Measurements from ENCODE around the gene TRDMT1. TPM values are rescaled to one million over a fixed set of nuclear protein-coding genes. Genes with fewer than 3 reads are reported as not detected.
A peak's percentile ranks its signal among the peaks of the same experiment; 100 is the strongest.

The TRDMT1 gene
- polyA plus RNA-seq, 1 donor: 6.2 TPM

GRCh38 chr10:17154116-17154515 lies 47.4 kb downstream of the TRDMT1 start:
- H3K27ac ChIP-seq (ENCODE audit: low read length): peak overlapping the region; percentile 78
- H3K27me3 ChIP-seq (ENCODE audit: control insufficient read depth, insufficient read depth, low read length): no peaks in the 10 kb centered on the region
- H3K36me3 ChIP-seq (ENCODE audit: control insufficient read depth, insufficient read depth, low read length): no peaks in the 10 kb centered on the region
- no peak overlapping the region for H3K4me3 ChIP-seq (ENCODE audit: low read length)
- H3K4me1 ChIP-seq (ENCODE audit: control insufficient read depth, insufficient read depth, low read length): peaks cover 33% of the 10 kb centered on the region
- no peak for DNase-seq
- no peaks in the 10 kb centered on the region for H3K9me3 ChIP-seq (ENCODE audit: control insufficient read depth, low read depth, low read length)

- no peaks in the 10 kb centered on the region for H3K36me3 ChIP-seq (ENCODE audit: control insufficient read depth, insufficient read depth, low read length)
- H3K27me3 ChIP-seq (ENCODE audit: control insufficient read depth, insufficient read depth, low read length): no peaks in the 10 kb centered on the region
- H3K4me1 ChIP-seq (ENCODE audit: control insufficient read depth, insufficient read depth, low read length): peaks cover 33% of the 10 kb centered on the region
- WGBS (ENCODE audit: insufficient coverage, low lambda C conversion rate): 15% methylated on average over 3 of the region's 5 CpGs
- peak in 1 of 2 donors; percentile 62 for DNase-seq
- H3K27ac ChIP-seq (ENCODE audit: low read length): peak overlapping the region; percentile 78
- no peaks in the 10 kb centered on the region for H3K9me3 ChIP-seq (ENCODE audit: control insufficient read depth, low read depth, low read length)
- no peak overlapping the region for H3K4me3 ChIP-seq (ENCODE audit: low read length)
Observed at GRCh38 chr10:17153321-17153720, 48.2 kb downstream of the TRDMT1 start.

DNA sequence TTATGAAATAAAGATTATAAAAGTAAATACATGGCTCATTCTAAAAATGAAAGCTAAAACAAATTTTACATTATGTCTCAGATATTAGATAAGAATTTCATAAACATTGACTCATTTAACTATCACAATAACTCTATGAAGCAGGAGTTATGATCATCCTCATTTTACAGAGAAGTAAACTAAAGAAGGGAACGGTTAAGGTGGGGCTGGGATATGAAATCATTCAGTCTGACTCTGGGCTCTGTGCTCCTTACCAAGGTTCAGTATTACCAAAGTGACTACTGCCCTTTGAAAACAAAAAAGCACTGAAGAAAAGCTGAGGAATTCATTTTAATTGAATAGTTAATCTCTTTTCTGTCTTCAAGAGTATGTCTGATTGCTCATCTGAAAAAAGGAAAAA lies 49.8 kb downstream of the TRDMT1 start:
- peak overlapping the region; percentile 26 for H3K27ac ChIP-seq (ENCODE audit: low read length)
- 40% methylated on average over 1 of the region's 1 CpG for WGBS (ENCODE audit: insufficient coverage, low lambda C conversion rate)
- H3K27me3 ChIP-seq (ENCODE audit: control insufficient read depth, insufficient read depth, low read length): no peaks in the 10 kb centered on the region

DNA sequence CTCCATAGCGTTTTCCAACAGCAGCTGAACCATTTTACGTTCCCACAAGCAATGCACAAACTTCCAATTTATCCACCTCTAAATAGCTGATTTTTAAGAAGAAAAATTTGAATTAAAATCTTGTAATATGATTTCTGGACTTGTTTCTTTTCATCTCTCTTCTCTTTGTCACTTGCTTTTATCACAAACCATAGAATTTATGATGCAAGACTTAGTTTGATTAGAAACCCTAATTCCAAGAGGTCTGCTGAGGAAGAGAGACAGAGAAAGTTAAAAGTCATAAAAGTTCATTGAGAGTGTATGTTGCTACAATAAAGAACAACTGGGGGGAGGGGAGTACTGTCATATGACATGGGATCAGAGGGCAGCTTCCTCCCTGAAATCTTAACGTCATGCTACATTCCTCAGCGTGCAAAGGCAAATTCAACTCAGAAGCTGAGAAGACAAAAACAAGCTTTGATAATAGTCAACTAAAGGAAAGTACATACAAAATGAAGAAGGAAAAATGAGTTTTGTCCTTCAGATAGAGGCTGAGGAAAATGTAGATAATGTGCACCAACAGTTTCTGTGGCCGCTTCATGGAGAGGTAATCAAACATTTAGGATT lies 53.5 kb downstream of the TRDMT1 start:
- 33% methylated on average over 1 of the region's 5 CpGs for WGBS (ENCODE audit: insufficient coverage, low lambda C conversion rate)
- H3K4me3 ChIP-seq (ENCODE audit: low read length): no peak overlapping the region
- H3K27me3 ChIP-seq (ENCODE audit: control insufficient read depth, insufficient read depth, low read length): no peaks in the 10 kb centered on the region
- DNase-seq: peak; percentile 92 to 97
- H3K4me1 ChIP-seq (ENCODE audit: control insufficient read depth, insufficient read depth, low read length): peaks cover 39% of the 10 kb centered on the region
- peak overlapping the region; percentile 80 for H3K27ac ChIP-seq (ENCODE audit: low read length)
- H3K9me3 ChIP-seq (ENCODE audit: control insufficient read depth, low read depth, low read length): no peaks in the 10 kb centered on the region
- H3K36me3 ChIP-seq (ENCODE audit: control insufficient read depth, insufficient read depth, low read length): no peaks in the 10 kb centered on the region

More for the DNA sequence above, 49.8 kb downstream of the TRDMT1 start:
- Histone ChIP-seq H3K36me3 (ENCODE audit: control insufficient read depth, insufficient read depth, low read length) (no peaks in the 10 kb centered on the region), H3K9me3 (ENCODE audit: control insufficient read depth, low read depth, low read length) (no peaks in the 10 kb centered on the region), H3K4me1 (ENCODE audit: control insufficient read depth, insufficient read depth, low read length) (peaks cover 38% of the 10 kb centered on the region), H3K4me3 (ENCODE audit: low read length) (no peak overlapping the region)
- DNase-seq: peak in 1 of 2 donors; percentile 33

DNA sequence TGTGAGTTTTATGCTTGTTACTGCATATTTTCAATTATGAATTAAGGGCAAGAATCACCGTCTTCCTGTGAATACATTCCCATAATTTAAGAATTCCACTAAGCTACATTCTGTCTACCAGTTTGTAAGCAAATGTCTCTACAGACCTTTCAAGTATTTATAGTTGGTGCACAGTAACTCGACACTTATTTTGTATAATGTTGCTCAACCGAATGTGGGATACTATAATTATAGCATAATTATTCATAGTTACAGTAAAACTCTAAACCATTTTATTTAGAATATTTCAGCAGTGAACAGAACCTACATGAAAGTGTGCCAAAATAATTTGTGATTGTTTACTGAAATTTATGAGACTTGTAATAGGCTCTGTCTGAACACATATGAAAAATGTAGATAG lies 54.6 kb downstream of the TRDMT1 start:
- 86% methylated on average over 1 of the region's 3 CpGs for WGBS (ENCODE audit: insufficient coverage, low lambda C conversion rate)
- DNase-seq: no peak
- H3K36me3 ChIP-seq (ENCODE audit: control insufficient read depth, insufficient read depth, low read length): no peaks in the 10 kb centered on the region
- H3K27ac ChIP-seq (ENCODE audit: low read length): no peak overlapping the region
- H3K4me1 ChIP-seq (ENCODE audit: control insufficient read depth, insufficient read depth, low read length): peaks cover 28% of the 10 kb centered on the region
- H3K9me3 ChIP-seq (ENCODE audit: control insufficient read depth, low read depth, low read length): no peaks in the 10 kb centered on the region
- no peaks in the 10 kb centered on the region for H3K27me3 ChIP-seq (ENCODE audit: control insufficient read depth, insufficient read depth, low read length)
- H3K4me3 ChIP-seq (ENCODE audit: low read length): no peak overlapping the region

DNA sequence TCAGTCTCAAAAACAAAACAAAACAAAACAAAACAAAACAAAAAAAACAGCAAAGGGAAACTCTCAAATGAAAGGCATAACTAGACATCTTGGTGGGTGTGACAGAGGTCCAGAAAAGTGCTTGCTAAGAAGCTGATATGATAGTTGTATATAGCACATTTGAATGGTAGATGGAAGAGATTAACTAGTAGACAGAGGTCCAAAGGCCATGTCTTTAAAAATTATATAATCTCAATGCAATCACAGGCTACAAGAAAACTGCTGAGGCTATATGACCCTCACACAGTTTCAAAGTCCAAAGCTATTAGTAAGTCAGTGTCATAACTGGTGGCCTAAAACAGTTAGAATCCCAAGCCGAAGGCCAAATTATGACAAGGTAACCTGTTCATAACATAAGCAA lies 56.2 kb downstream of the TRDMT1 start:
- H3K4me1 ChIP-seq (ENCODE audit: control insufficient read depth, insufficient read depth, low read length): peaks cover 22% of the 10 kb centered on the region
- H3K9me3 ChIP-seq (ENCODE audit: control insufficient read depth, low read depth, low read length): no peaks in the 10 kb centered on the region
- peak; percentile 67 to 86 for DNase-seq
- no peaks in the 10 kb centered on the region for H3K27me3 ChIP-seq (ENCODE audit: control insufficient read depth, insufficient read depth, low read length)
- no peaks in the 10 kb centered on the region for H3K36me3 ChIP-seq (ENCODE audit: control insufficient read depth, insufficient read depth, low read length)
- peak overlapping the region; percentile 61 for H3K27ac ChIP-seq (ENCODE audit: low read length)
- no CpG with 5 or more reads among the region's 1 CpG for WGBS (ENCODE audit: insufficient coverage, low lambda C conversion rate)
- H3K4me3 ChIP-seq (ENCODE audit: low read length): no peak overlapping the region

DNA sequence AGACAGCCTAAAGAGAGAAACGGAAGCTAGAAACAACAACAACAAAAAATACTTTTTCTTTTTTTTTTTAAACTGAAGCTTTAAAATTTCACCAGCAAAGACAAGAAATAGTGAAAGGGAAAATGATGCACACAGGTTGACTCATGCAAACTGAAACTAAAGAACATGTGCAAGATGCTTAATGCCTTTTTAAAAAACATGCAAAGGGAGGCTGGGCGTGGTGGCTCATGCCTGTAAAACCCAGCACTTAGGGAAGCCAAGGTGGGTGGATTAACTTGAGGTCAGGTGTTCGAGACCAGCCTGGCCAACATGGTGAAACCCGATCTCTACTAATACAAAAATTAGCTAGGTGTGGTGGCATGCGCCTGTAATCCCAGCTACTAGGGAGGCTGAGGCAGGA lies 56.7 kb downstream of the TRDMT1 start:
- H3K27ac ChIP-seq (ENCODE audit: low read length): peak overlapping the region; percentile 61
- no peaks in the 10 kb centered on the region for H3K27me3 ChIP-seq (ENCODE audit: control insufficient read depth, insufficient read depth, low read length)
- no peaks in the 10 kb centered on the region for H3K9me3 ChIP-seq (ENCODE audit: control insufficient read depth, low read depth, low read length)
- H3K36me3 ChIP-seq (ENCODE audit: control insufficient read depth, insufficient read depth, low read length): no peaks in the 10 kb centered on the region
- 86% methylated on average over 1 of the region's 5 CpGs for WGBS (ENCODE audit: insufficient coverage, low lambda C conversion rate)
- peaks cover 22% of the 10 kb centered on the region for H3K4me1 ChIP-seq (ENCODE audit: control insufficient read depth, insufficient read depth, low read length)
- H3K4me3 ChIP-seq (ENCODE audit: low read length): no peak overlapping the region
- peak in 1 of 2 donors; percentile 46 for DNase-seq

- H3K9me3 ChIP-seq (ENCODE audit: control insufficient read depth, low read depth, low read length): no peaks in the 10 kb centered on the region
- no peak overlapping the region for H3K4me3 ChIP-seq (ENCODE audit: low read length)
- no peaks in the 10 kb centered on the region for H3K27me3 ChIP-seq (ENCODE audit: control insufficient read depth, insufficient read depth, low read length)
- no peaks in the 10 kb centered on the region for H3K36me3 ChIP-seq (ENCODE audit: control insufficient read depth, insufficient read depth, low read length)
- peaks cover 24% of the 10 kb centered on the region for H3K4me1 ChIP-seq (ENCODE audit: control insufficient read depth, insufficient read depth, low read length)
- WGBS (ENCODE audit: insufficient coverage, low lambda C conversion rate): 86% methylated on average over 1 of the region's 2 CpGs
- no peak overlapping the region for H3K27ac ChIP-seq (ENCODE audit: low read length)
- DNase-seq: no peak
Observed at GRCh38 chr10:17144032-17144431, 57.4 kb downstream of the TRDMT1 start.

GRCh38 chr10:17143055-17143690 lies 58.3 kb downstream of the TRDMT1 start:
- no peak overlapping the region for H3K27ac ChIP-seq (ENCODE audit: low read length)
- no peak overlapping the region for H3K4me3 ChIP-seq (ENCODE audit: low read length)
- DNase-seq: no peak
- no peaks in the 10 kb centered on the region for H3K9me3 ChIP-seq (ENCODE audit: control insufficient read depth, low read depth, low read length)
- no peaks in the 10 kb centered on the region for H3K27me3 ChIP-seq (ENCODE audit: control insufficient read depth, insufficient read depth, low read length)
- peaks cover 30% of the 10 kb centered on the region for H3K4me1 ChIP-seq (ENCODE audit: control insufficient read depth, insufficient read depth, low read length)
- no peaks in the 10 kb centered on the region for H3K36me3 ChIP-seq (ENCODE audit: control insufficient read depth, insufficient read depth, low read length)
- 100% methylated on average over 2 of the region's 3 CpGs for WGBS (ENCODE audit: insufficient coverage, low lambda C conversion rate)

GRCh38 chr10:17141504-17142229 lies 59.8 kb downstream of the TRDMT1 start:
- no peak for DNase-seq
- Histone ChIP-seq H3K27me3 (ENCODE audit: control insufficient read depth, insufficient read depth, low read length) (no peaks in the 10 kb centered on the region), H3K9me3 (ENCODE audit: control insufficient read depth, low read depth, low read length) (no peaks in the 10 kb centered on the region), H3K4me1 (ENCODE audit: control insufficient read depth, insufficient read depth, low read length) (peaks cover 29% of the 10 kb centered on the region), H3K36me3 (ENCODE audit: control insufficient read depth, insufficient read depth, low read length) (no peaks in the 10 kb centered on the region), H3K4me3 (ENCODE audit: low read length) (no peak overlapping the region), H3K27ac (ENCODE audit: low read length) (no peak overlapping the region)
- 78% methylated on average over 1 of the region's 1 CpG for WGBS (ENCODE audit: insufficient coverage, low lambda C conversion rate)
